BLaER1 (cell line): ENCODE measurements around the gene PTGS1.
"Not testable (repeated sequence)": the region's sequence is repeated elsewhere in the genome, so short reads cannot be mapped to it uniquely, and the experiment has no call there.

Experiments used
- H3K27ac ChIP-seq: shearing (Covaris generic); formaldehyde crosslinking; 2 replicates; pipeline ENCODE4 v1.8.1; 2022
- H3K27me3 ChIP-seq: shearing (Covaris generic); formaldehyde crosslinking; 2 replicates; pipeline ENCODE4 v1.8.1; 2022
- H3K36me3 ChIP-seq: shearing (Covaris generic); formaldehyde crosslinking; 2 replicates; pipeline ENCODE4 v1.8.1; 2022
- H3K4me1 ChIP-seq: shearing (Covaris generic); formaldehyde crosslinking; 2 replicates; pipeline ENCODE4 v1.8.1; 2022
- H3K4me2 ChIP-seq: shearing (Covaris generic); formaldehyde crosslinking; 2 replicates; pipeline ENCODE4 v1.8.1; 2022
- H3K4me3 ChIP-seq: shearing (Covaris generic); formaldehyde crosslinking; 2 replicates; pipeline ENCODE4 v1.8.1; 2022
- H3K9ac ChIP-seq: shearing (Covaris generic); formaldehyde crosslinking; 2 replicates; pipeline ENCODE4 v1.8.1; 2022
- H3K9me3 ChIP-seq: shearing (Covaris generic); formaldehyde crosslinking; 2 replicates; pipeline ENCODE4 v1.8.1; 2022
- H4K20me1 ChIP-seq: shearing (Covaris generic); formaldehyde crosslinking; 2 replicates; pipeline ENCODE4 v1.8.1; 2022
- Cebpa-rat ChIP-seq: shearing (Covaris generic); IDR thresholded peaks from 2 replicates; pipeline ENCODE4 v1.8.1; 2022

The PTGS1 gene

DNA sequence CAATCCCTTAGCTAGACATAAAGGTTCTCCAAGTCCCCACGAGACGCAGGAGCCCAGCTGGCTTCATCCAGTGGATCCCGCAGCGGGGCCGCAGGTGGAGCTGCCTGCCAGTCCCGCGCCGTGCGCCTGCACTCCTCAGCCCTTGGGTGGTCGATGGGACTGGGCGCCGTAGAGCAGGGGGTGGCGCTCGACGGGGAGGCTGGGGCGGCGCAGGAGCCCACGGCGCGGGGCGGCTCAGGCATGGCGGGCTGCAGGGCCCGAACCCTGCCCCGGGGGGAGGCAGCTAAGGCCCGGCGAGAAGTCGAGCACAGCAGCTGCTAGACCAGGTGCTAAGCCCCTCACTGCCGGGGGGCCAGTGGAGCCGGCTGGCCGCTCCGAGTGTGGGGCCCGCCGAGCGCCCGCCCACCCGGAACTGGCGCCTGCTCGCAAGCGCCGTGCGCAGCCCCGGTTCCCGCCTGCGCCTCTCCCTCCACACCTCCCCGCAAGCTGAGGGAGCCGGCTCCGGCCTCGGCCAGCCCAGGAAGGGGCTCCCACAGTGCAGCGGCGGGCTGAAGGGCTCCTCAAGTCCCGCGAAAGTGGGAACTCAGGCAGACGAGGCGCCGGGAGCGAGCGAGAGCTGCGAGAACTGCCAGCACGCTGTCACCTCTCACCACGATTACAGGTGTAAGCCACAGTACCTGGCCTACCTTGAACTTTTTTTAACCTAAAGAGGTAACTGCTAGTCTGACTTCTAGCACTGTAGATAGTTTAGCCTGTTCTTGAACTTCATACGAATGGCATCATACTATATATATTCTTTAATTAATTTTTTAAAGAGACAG lies 35.5 kb downstream of the PTGS1 start:
- Histone ChIP-seq H3K9ac (no peak overlapping the region), H4K20me1 (no peaks in the 10 kb centered on the region), H3K36me3 (no peaks in the 10 kb centered on the region), H3K27ac (no peak overlapping the region), H3K27me3 (no peaks in the 10 kb centered on the region), H3K4me2 (no peak overlapping the region), H3K4me3 (no peak overlapping the region), H3K9me3 (peaks cover 18% of the 10 kb centered on the region), H3K4me1 (no peaks in the 10 kb centered on the region)
- no peak for TF ChIP-seq Cebpa-rat

DNA sequence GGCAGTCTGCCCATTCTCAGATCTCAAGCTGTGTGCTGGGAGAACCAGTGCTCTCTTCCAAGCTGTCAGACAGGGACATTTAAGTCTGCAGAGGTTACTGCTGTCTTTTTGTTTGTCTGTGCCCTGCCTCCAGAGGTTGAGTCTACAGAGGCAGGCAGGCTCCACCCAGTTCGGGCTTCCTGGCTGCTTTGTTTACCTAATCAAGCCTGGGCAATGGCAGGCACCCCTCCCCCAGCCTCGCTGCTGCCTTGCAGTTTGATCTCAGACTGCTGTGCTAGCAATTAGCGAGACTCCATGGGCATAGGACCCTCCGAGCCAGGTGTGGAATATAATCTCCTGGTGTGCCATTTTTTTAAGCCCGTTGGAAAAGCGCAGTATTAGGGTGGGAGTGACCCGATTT lies 43.3 kb downstream of the PTGS1 start:
- not testable (repeated sequence) for H3K4me3 ChIP-seq, H3K4me1 ChIP-seq, H3K4me2 ChIP-seq, H3K27ac ChIP-seq, H3K27me3 ChIP-seq, H3K36me3 ChIP-seq, H4K20me1 ChIP-seq, H3K9ac ChIP-seq
- peaks cover 41% of the 10 kb centered on the region for H3K9me3 ChIP-seq

DNA sequence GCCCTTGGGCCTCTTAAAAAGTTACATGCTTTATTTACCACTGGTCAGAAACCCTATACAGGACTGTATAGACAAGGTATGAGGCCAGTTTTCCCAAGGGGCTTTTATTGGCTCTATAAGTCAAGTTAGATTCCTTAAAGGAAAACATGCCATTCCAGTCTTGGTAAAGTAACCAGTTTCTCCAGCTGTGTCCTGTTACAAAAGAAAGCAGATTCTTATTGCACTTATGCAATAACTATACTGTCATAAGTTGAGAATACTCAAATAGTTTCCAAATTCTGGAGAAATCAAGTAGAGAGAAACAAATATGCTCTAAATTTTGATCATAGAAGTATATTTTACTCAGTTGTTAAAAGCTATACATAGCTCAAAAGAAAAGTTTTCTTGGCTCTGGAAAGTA lies 47.2 kb downstream of the PTGS1 start:
- no peaks in the 10 kb centered on the region for H3K36me3 ChIP-seq
- no peak overlapping the region for H3K4me3 ChIP-seq
- peaks cover 76% of the 10 kb centered on the region for H3K9me3 ChIP-seq
- no peaks in the 10 kb centered on the region for H3K4me1 ChIP-seq
- TF ChIP-seq Cebpa-rat: no peak
- H3K4me2 ChIP-seq: no peak overlapping the region
- H3K27ac ChIP-seq: no peak overlapping the region
- no peaks in the 10 kb centered on the region for H4K20me1 ChIP-seq
- H3K9ac ChIP-seq: no peak overlapping the region
- H3K27me3 ChIP-seq: no peaks in the 10 kb centered on the region

DNA sequence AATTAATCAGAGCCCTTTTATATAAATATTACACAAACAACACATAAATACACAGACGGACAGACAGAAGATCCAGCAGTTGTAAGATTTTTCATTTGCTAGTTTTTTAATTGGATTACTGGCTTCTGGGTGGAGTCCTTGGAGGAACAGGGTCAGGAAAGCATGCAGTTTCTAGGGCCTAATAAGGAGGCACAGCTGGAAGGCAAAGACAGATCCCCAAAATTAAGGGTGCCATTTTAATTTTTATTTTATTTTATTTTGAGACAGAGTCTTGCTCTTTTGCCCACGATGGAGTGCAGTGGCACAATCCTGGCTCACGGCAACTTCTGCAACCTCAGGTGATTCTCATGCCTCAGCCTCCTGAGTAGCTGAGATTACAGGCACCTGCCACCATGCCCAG lies 49.5 kb downstream of the PTGS1 start:
- Histone ChIP-seq H3K36me3 (no peaks in the 10 kb centered on the region), H3K4me2 (no peak overlapping the region), H4K20me1 (no peaks in the 10 kb centered on the region), H3K9me3 (peaks cover 74% of the 10 kb centered on the region), H3K4me1 (peaks cover 5% of the 10 kb centered on the region; the same call in 1 of the 2 replicates), H3K27ac (no peak overlapping the region), H3K4me3 (no peak overlapping the region), H3K9ac (no peak overlapping the region), H3K27me3 (no peaks in the 10 kb centered on the region)
- no peak for TF ChIP-seq Cebpa-rat

DNA sequence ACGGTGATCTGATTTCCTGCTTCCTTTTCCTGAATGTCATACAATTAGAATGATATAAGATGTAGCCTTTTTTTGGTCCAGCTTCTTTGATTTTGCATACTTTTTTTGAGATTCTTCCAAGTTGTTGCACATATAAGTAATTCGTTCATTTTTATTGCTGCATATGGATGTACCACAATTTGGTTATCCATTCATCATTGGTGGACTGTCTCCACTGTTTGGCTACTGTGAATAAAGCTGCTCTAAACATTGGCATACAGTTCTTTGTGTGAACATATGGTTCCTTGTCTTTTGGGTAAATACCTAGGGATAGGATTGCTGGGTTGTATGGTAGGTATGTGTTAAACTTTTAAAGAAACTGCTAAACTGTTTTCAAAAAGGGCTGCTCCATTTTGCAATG lies 54.3 kb downstream of the PTGS1 start:
- H3K9ac ChIP-seq: no peak overlapping the region
- no peak overlapping the region for H3K4me3 ChIP-seq
- peaks cover 34% of the 10 kb centered on the region for H3K9me3 ChIP-seq
- H3K27me3 ChIP-seq: no peaks in the 10 kb centered on the region
- no peaks in the 10 kb centered on the region for H4K20me1 ChIP-seq
- H3K4me2 ChIP-seq: 0 out of 2 replicates have a peak overlapping the region, but pooled peaks have one; percentile 0
- H3K36me3 ChIP-seq: no peaks in the 10 kb centered on the region
- H3K4me1 ChIP-seq: peaks cover 9% of the 10 kb centered on the region; the same call in 1 of the 2 replicates
- no peak for TF ChIP-seq Cebpa-rat
- no peak overlapping the region for H3K27ac ChIP-seq

DNA sequence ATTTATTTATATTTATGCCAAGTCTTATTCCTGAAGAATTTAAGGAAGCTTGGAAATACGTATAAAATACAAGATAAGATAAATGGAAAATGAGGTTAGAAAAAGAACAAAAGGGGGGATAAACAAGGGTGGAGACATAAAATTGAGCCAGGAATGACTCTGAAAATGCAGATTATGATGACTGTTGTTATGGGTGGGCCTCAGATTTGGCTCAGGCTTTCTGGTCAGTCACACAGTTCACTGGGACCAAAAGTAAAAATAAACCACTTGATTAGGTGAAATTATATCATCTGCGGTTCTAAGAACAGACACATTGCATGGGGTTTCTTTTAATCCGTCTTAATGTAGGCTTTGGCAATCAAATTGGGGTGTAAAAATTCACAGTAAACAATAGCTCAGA lies 55.9 kb downstream of the PTGS1 start:
- Histone ChIP-seq H3K9me3 (peaks cover 25% of the 10 kb centered on the region), H3K27me3 (no peaks in the 10 kb centered on the region), H3K4me3 (no peak overlapping the region), H3K9ac (no peak overlapping the region), H3K4me1 (peaks cover 9% of the 10 kb centered on the region; the same call in 1 of the 2 replicates), H3K27ac (no peak overlapping the region), H3K36me3 (no peaks in the 10 kb centered on the region), H4K20me1 (no peaks in the 10 kb centered on the region), H3K4me2 (no peak overlapping the region)
- no peak for TF ChIP-seq Cebpa-rat

DNA sequence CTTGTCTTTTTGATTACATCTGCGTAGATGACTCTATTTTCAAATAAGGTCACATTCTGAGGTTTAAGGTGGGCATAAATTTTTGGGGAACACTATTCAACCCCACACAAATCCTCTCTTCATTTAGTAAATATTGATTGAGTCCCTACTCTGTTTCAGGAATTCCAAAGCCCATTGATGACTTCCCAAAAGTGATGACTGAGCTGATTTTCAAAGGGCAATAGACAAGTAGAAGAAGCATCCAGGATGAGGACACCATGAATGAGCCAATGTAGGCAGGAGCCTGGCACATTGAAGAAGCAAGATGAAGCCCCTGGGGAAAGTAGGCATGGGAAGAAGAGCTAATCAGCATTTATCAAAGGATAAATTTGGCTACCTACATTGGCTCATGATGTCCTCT lies 71.7 kb downstream of the PTGS1 start:
- H3K36me3 ChIP-seq: no peaks in the 10 kb centered on the region
- no peak overlapping the region for H3K9ac ChIP-seq
- no peaks in the 10 kb centered on the region for H3K4me1 ChIP-seq
- H4K20me1 ChIP-seq: no peaks in the 10 kb centered on the region
- H3K27me3 ChIP-seq: no peaks in the 10 kb centered on the region
- H3K27ac ChIP-seq: no peak overlapping the region
- H3K4me2 ChIP-seq: no peak overlapping the region
- no peak overlapping the region for H3K4me3 ChIP-seq
- peaks cover 10% of the 10 kb centered on the region for H3K9me3 ChIP-seq
- TF ChIP-seq Cebpa-rat: no peak

DNA sequence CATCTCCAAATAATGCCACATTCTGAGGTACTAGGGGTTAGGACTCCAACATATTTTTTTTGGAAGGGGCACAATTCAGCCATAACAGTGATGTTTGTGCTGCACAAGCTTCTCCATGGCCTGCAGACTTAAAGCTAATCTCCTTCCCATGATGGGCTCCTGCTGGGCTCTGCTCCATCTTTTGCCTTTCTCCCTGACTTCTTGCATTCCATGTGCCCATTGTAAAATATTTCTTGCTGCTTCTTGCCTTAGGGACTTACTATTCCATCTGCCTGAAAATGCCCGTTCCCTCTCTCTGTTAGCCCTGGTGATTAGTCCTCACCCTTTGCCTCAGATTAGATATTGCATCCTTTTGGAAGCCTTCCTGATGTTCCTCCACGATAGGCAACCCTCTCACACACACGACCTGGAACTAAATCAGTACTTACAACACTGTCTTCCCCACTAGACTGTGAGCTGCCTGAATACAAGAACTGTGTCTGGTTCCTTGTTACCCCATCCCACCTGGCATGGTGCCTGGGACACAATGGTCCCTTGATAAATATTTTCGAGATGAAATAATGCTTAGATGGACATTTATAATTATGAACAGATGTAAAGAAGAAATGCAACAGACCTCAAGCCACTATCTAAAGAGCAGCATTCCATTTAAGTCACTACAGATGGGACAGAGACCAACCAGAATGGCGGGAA lies 73.4 kb downstream of the PTGS1 start:
- TF ChIP-seq Cebpa-rat: no peak
- peaks cover 14% of the 10 kb centered on the region for H3K9me3 ChIP-seq
- H3K9ac ChIP-seq: no peak overlapping the region
- H3K4me3 ChIP-seq: no peak overlapping the region
- H4K20me1 ChIP-seq: no peaks in the 10 kb centered on the region
- no peak overlapping the region for H3K27ac ChIP-seq
- no peaks in the 10 kb centered on the region for H3K27me3 ChIP-seq
- no peak overlapping the region for H3K4me2 ChIP-seq
- no peaks in the 10 kb centered on the region for H3K4me1 ChIP-seq
- no peaks in the 10 kb centered on the region for H3K36me3 ChIP-seq
